Suppressor macrophage treated with lipopolysaccharide for 1 hour (primary cell): ENCODE measurements around the gene AKR1C4.
A peak's percentile ranks its signal among the peaks of the same experiment; 100 is the strongest.
"Not testable (repeated sequence)": the region's sequence is repeated elsewhere in the genome, so short reads cannot be mapped to it uniquely, and the experiment has no call there.

Experiments
- DNase-seq, 3 donors: peaks; one replicate each; pipeline ENCODE4 v3.0.0-alpha.2; 2020 to 2022

The AKR1C4 gene

GRCh38 chr10:5209776-5210175 is 13.1 kb downstream of the AKR1C4 start:
- not testable (repeated sequence) for DNase-seq

GRCh38 chr10:5210261-5210660 is 13.6 kb downstream of the AKR1C4 start:
- peak in 1 of 3 donors; percentile 2 for DNase-seq

- DNase-seq, result no peak
These were observed 15.3 kb downstream of the AKR1C4 start for GRCh38 chr10:5211696-5212536.

GRCh38 chr10:5216801-5217200 is 20.2 kb downstream of the AKR1C4 start:
- DNase-seq, result no peak

- no peak for DNase-seq
These were observed 22.6 kb downstream of the AKR1C4 start for GRCh38 chr10:5219262-5219661.

- not testable (repeated sequence) for DNase-seq
These were observed 26.3 kb downstream of the AKR1C4 start for GRCh38 chr10:5222942-5223341.

GRCh38 chr10:5229019-5229418 is 32.4 kb downstream of the AKR1C4 start:
- no peak for DNase-seq

- no peak for DNase-seq
These were observed 36.7 kb downstream of the AKR1C4 start for GRCh38 chr10:5233324-5233723.

GRCh38 chr10:5234106-5234860 is 37.6 kb downstream of the AKR1C4 start:
- DNase-seq, result peak; percentile 76 to 92 (median 87)

- not testable (repeated sequence) for DNase-seq
These were observed 40.9 kb downstream of the AKR1C4 start for GRCh38 chr10:5237541-5237940.

- DNase-seq, result no peak
These were observed 45.9 kb downstream of the AKR1C4 start for GRCh38 chr10:5242585-5242984.

- no peak for DNase-seq
These were observed 46.9 kb downstream of the AKR1C4 start for GRCh38 chr10:5243521-5243987.

- DNase-seq, result peak; percentile 10 to 35 (median 24)
These were observed 55.8 kb downstream of the AKR1C4 start for GRCh38 chr10:5252177-5253037.

GRCh38 chr10:5254488-5254887 is 57.9 kb downstream of the AKR1C4 start:
- no peak for DNase-seq

- DNase-seq, result not testable (repeated sequence)
These were observed 61.1 kb downstream of the AKR1C4 start for GRCh38 chr10:5257768-5258167.

- DNase-seq, result no peak
These were observed 62.7 kb downstream of the AKR1C4 start for GRCh38 chr10:5259132-5259951.

GRCh38 chr10:5259952-5260578 is 63.4 kb downstream of the AKR1C4 start:
- DNase-seq, result no peak

- no peak for DNase-seq
These were observed 64.2 kb downstream of the AKR1C4 start for GRCh38 chr10:5260828-5261227.

- DNase-seq, result no peak
These were observed 68.5 kb downstream of the AKR1C4 start for GRCh38 chr10:5265139-5265538.

GRCh38 chr10:5266351-5266750 is 69.7 kb downstream of the AKR1C4 start:
- no peak for DNase-seq

GRCh38 chr10:5266804-5267203 is 70.2 kb downstream of the AKR1C4 start:
- no peak for DNase-seq

GRCh38 chr10:5268234-5268633 is 71.6 kb downstream of the AKR1C4 start:
- no peak for DNase-seq
